HCT116 (cell line): ENCODE data around the gene PI4KA. TPM values are rescaled to one million over a fixed set of nuclear protein-coding genes. Genes with fewer than 3 reads are reported as not detected.

Source experiments
- ATAC-seq: fragments of 200-7000 bp; cut with Tn5 transposase; 2 replicates; pipeline ENCODE4 v1.9.1; 2020; ENCODE audit warnings: mild to moderate bottlenecking, moderate library complexity
- BruUV-seq: library from RNA; stranded (reverse); fragments of 400-500 nt; replicated peaks from 2 replicates; lab custom pipeline; 2021; lab: Mats Ljungman, UMichigan
- CTCF ChIA-PET: fragments of 300-600 bp; sonication (Branson Sonifier 250); formaldehyde crosslinking; loops from one replicate; lab custom pipeline; 2021; ENCODE audit warnings: antibody characterized with exemption; lab: Charles Lee
- POLR2A ChIA-PET: fragments of 300-600, 350-600 bp; sonication (Branson Sonifier 250); formaldehyde crosslinking; loops from one replicate; lab custom pipeline; 2021; ENCODE audit warnings: antibody characterized with exemption; lab: Charles Lee
- RAD21 ChIA-PET, 2 experiments: fragments of 300-600 bp; sonication (Branson Sonifier 250); formaldehyde crosslinking; loops; one replicate each; lab custom pipeline; 2023; ENCODE audit warnings: low total read pairs in 2 of 2; ENCODE audit not compliant: uncharacterized antibody in 2 of 2, unreplicated experiment in 2 of 2, low non-redundant PET in 1 of 2; lab: Charles Lee
- DNase-seq: peaks from one replicate; pipeline ENCODE4 v3.0.0-alpha.2; 2010; ENCODE audit warnings: low read depth, low spot score
- H2AFZ ChIP-seq: fragments of 200-600 bp; shearing (Covaris generic), sonication (generic); 2 replicates; pipeline ENCODE4 v1.6.1; 2017; ENCODE audit warnings: low read depth, mixed run types, mixed read lengths, antibody characterized with exemption, low read length; ENCODE audit not compliant: poor library complexity, severe bottlenecking
- H3K27ac ChIP-seq: 2 replicates; pipeline ENCODE4 v1.5.1; 2012; ENCODE audit warnings: low read depth, low read length
- H3K27me3 ChIP-seq: fragments of 200-600 bp; sonication (generic); 2 replicates; pipeline ENCODE4 v1.6.1; 2016; ENCODE audit warnings: mixed run types, low read length, mixed read lengths; ENCODE audit not compliant: insufficient read depth
- H3K36me3 ChIP-seq, 2 experiments: fragments of 200-500 bp in 1 of 2; fragments of 200-600 bp in 1 of 2; sonication (Bioruptor generic) in 1 of 2; sonication (generic) in 1 of 2; 2 replicates each; pipeline versions ENCODE4 v1.5.1 to v1.6.1; 2014 to 2016; ENCODE audit warnings: low read length in 2 of 2, inconsistent platforms in 1 of 2, mixed read lengths in 1 of 2, mixed run types in 1 of 2; ENCODE audit not compliant: insufficient read depth in 2 of 2, control insufficient read depth in 1 of 2
- H3K4me1 ChIP-seq, 2 experiments: fragments of 200-600 bp in 1 of 2; sonication (generic) in 1 of 2; 2 replicates each; pipeline versions ENCODE4 v1.5.1 to v1.6.1; 2012 to 2017; ENCODE audit warnings: low read length in 2 of 2, inconsistent platforms in 1 of 2, mild to moderate bottlenecking in 1 of 2, mixed read lengths in 1 of 2, mixed run types in 1 of 2, moderate library complexity in 1 of 2; ENCODE audit not compliant: insufficient read depth in 2 of 2, control insufficient read depth in 1 of 2
- H3K4me2 ChIP-seq: fragments of 200-600 bp; sonication (generic); 2 replicates; pipeline ENCODE4 v1.6.1; 2017; ENCODE audit warnings: mixed run types, low read length, mixed read lengths
- H3K4me3 ChIP-seq, 2 experiments: fragments of 200-600 bp in 1 of 2; sonication (generic) in 1 of 2; replicated peaks in 1 of 2; 2 replicates each; pipeline ENCODE4 v1.5.1; 2011 to 2016; ENCODE audit warnings: low read length in 2 of 2, control low read depth in 1 of 2, low read depth in 1 of 2, mild to moderate bottlenecking in 1 of 2, mixed read lengths in 1 of 2, mixed run types in 1 of 2
- H3K79me2 ChIP-seq: fragments of 200-600 bp; sonication (generic); 2 replicates; pipeline ENCODE4 v1.6.1; 2017; ENCODE audit warnings: mild to moderate bottlenecking, mixed run types, low read length, moderate library complexity, mixed read lengths; ENCODE audit not compliant: insufficient read depth
- H3K9ac ChIP-seq: fragments of 200-600 bp; sonication (generic); 2 replicates; pipeline ENCODE4 v1.6.1; 2016; ENCODE audit warnings: low read length, mixed read lengths
- H3K9me2 ChIP-seq: fragments of 200-600 bp; sonication (generic), shearing (Covaris generic); 2 replicates; pipeline ENCODE4 v1.6.1; 2017; ENCODE audit warnings: mixed run types, mild to moderate bottlenecking, moderate library complexity; ENCODE audit not compliant: insufficient read depth
- H3K9me3 ChIP-seq, 2 experiments: fragments of 200-500 bp in 1 of 2; fragments of 200-600 bp in 1 of 2; sonication (Bioruptor generic) in 1 of 2; sonication (generic) in 1 of 2; 2 replicates each; pipeline ENCODE4 v1.6.1; 2014 to 2017; ENCODE audit warnings: low read length in 2 of 2, mixed read lengths in 2 of 2, inconsistent platforms in 1 of 2, low read depth in 1 of 2, mild to moderate bottlenecking in 1 of 2, mixed run types in 1 of 2, moderate library complexity in 1 of 2; ENCODE audit not compliant: control insufficient read depth in 1 of 2, insufficient read depth in 1 of 2
- H4K20me1 ChIP-seq: fragments of 200-600 bp; sonication (generic), shearing (Covaris generic); 2 replicates; pipeline ENCODE4 v1.6.1; 2017; ENCODE audit warnings: mixed run types, mild to moderate bottlenecking, moderate library complexity; ENCODE audit not compliant: insufficient read depth
- CEBPB ChIP-seq: IDR thresholded peaks from 2 replicates; pipeline ENCODE4 v1.6.1; 2012; ENCODE audit warnings: low read depth
- CTCF ChIP-seq, 3 experiments: fragments of 200-600 bp in 1 of 3; sonication (generic) in 1 of 3; IDR thresholded peaks in 2 of 3; conservative IDR thresholded peaks in 1 of 3; 2 replicates each; pipeline ENCODE4 v1.5.1; 2012 to 2017; ENCODE audit warnings: low read depth in 2 of 3, low read length in 2 of 3, antibody characterized with exemption in 1 of 3, borderline replicate concordance in 1 of 3, control low read depth in 1 of 3, mild to moderate bottlenecking in 1 of 3, mixed read lengths in 1 of 3, mixed run types in 1 of 3, moderate library complexity in 1 of 3; ENCODE audit not compliant: insufficient read depth in 1 of 3
- EZH2phosphoT487 ChIP-seq: fragments of 200-600 bp; IDR thresholded peaks from 2 replicates; pipeline ENCODE4 v1.6.1; 2018; ENCODE audit warnings: antibody characterized with exemption, borderline replicate concordance
- FOSL1 ChIP-seq: IDR thresholded peaks from 2 replicates; pipeline ENCODE4 v1.6.1; 2012; ENCODE audit warnings: low read depth
- JUND ChIP-seq: IDR thresholded peaks from 2 replicates; pipeline ENCODE4 v1.6.1; 2012
- MAX ChIP-seq: IDR thresholded peaks from 2 replicates; pipeline ENCODE4 v1.6.1; 2012
- POLR2A ChIP-seq: IDR thresholded peaks from 2 replicates; pipeline ENCODE4 v1.7.0; 2011; ENCODE audit warnings: borderline replicate concordance; ENCODE audit not compliant: insufficient read depth, insufficient read length; ENCODE audit errors: extremely low read depth
- RAD21 ChIP-seq: IDR thresholded peaks from 2 replicates; pipeline ENCODE4 v1.6.1; 2012; ENCODE audit warnings: low read depth, mild to moderate bottlenecking
- REST ChIP-seq: IDR thresholded peaks from 2 replicates; pipeline ENCODE4 v1.6.1; 2012; ENCODE audit warnings: low read depth
- SIN3A ChIP-seq: IDR thresholded peaks from 2 replicates; pipeline ENCODE4 v1.6.1; 2012; ENCODE audit warnings: low read depth
- SRF ChIP-seq: IDR thresholded peaks from 2 replicates; pipeline ENCODE4 v1.6.1; 2012; ENCODE audit warnings: low read depth
- YY1 ChIP-seq: IDR thresholded peaks from 2 replicates; pipeline ENCODE4 v1.6.1; 2011; ENCODE audit warnings: low read length, low read depth, moderate library complexity, mild to moderate bottlenecking; ENCODE audit not compliant: insufficient replicate concordance; ENCODE audit errors: extremely low read depth
- ZFX ChIP-seq: fragments of 450-650 bp; IDR thresholded peaks from 2 replicates; pipeline ENCODE4 v1.6.1; 2017
- ZNF274 ChIP-seq: fragments of 200-500 bp; sonication (Bioruptor generic); IDR thresholded peaks from 2 replicates; pipeline ENCODE4 v1.6.1; 2014; ENCODE audit warnings: mild to moderate bottlenecking, low read depth, low read length, inconsistent platforms
- intact Hi-C: fragments of 100-400 bp; cut with micrococcal nuclease; formaldehyde crosslinking; loops from 2 replicates; pipeline ENCODE4 v1.10.0; 2022
- total RNA-seq: library from RNA; stranded (reverse); gene quantifications from one replicate; pipeline ENCODE4 v1.2.1, GENCODE V29; 2021; ENCODE audit not compliant: unreplicated experiment

The PI4KA gene
- total RNA-seq, 1 experiment from 2014 or later, result 59.6 TPM

- Histone ChIP-seq H3K27me3 (no peaks in the 10 kb centered on the region), H3K36me3 (no peaks in the 10 kb centered on the region), H3K27ac (no peak overlapping the region), H3K9me3 (no peaks in the 10 kb centered on the region), H3K4me1 (peaks cover 7 to 10% of the 10 kb centered on the region in 2 experiments), H3K4me3 (no peak overlapping the region)
- CTCF ChIA-PET, result no interaction called here
- intact Hi-C loops, result no loop called here
- no peak for ATAC-seq
- DNase-seq, result no peak
- TF ChIP-seq REST (no peak), EZH2phosphoT487 (no peak), POLR2A (no peak), SRF (no peak), FOSL1 (no peak), MAX (no peak), ZNF274 (no peak), CTCF (IDR thresholded peaks at IDR 0.05 in 2 of 3, conservative IDR thresholded peaks at IDR 0.05 in 1 of 3; ENCODE audit: borderline replicate concordance in 1 of 3, insufficient read depth in 1 of 3, low read depth in 2 of 3, low read length in 2 of 3) (no peak), SIN3A (no peak), YY1 (no peak), ZFX (no peak), RAD21 (no peak), JUND (no peak), CEBPB (no peak)
- TF ChIP-seq, all 23 proteins: peak for 0
- no peaks in the 10 kb centered on the region for H3K9me2 ChIP-seq
- H4K20me1 ChIP-seq, result no peaks in the 10 kb centered on the region; the same call in 1 of the 2 replicates
- ChIA-PET RAD21 (no interaction called here), POLR2A (no interaction called here)
- no peak overlapping the region for H3K9ac ChIP-seq
- no TSS peak for BruUV-seq
- no peak overlapping the region for H3K4me2 ChIP-seq
- peaks cover 82% of the 10 kb centered on the region for H3K79me2 ChIP-seq
- no peak overlapping the region for H2AFZ ChIP-seq
Measured at GRCh38 chr22:20853236-20853660, 5.4 kb downstream of the PI4KA start.
